ENCODE measurements around the gene P4HTM.

P4HTM gene

DNA sequence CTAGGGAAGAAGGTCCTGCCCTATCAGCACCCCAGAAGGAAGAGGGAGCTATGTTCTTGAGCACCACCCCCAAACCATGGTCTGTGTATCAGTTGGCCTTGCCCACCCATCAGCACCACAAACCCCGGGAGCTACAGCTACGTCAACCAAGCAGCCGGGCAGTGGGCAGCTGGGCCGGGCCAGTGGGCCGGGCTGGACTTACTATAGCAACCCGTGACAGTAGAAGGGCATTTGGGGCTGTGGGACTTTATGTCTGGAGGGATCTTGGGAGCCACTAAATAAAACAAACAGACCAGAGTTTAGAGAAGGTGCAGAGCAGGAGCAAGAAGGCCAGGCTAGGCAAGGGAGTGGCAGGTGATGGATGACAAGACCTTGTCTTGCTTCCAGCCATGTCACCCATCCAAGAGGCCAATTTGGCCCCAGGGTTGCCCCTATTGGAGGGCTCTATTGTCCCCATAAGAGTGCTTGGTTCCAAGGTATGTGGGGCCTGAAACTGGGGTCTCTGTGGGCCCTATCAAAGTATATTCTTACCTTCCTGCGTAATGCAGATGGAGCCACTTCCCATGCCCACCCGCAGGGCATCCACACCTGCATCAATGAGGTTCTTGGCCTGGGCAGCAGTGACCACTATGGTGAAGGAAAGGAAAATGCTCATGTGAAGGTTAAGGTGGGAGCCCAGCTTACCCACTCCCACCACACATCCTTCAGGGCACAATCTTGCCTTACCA, 35.9 kb downstream of the P4HTM start:
- no peak for DNase-seq

DNA sequence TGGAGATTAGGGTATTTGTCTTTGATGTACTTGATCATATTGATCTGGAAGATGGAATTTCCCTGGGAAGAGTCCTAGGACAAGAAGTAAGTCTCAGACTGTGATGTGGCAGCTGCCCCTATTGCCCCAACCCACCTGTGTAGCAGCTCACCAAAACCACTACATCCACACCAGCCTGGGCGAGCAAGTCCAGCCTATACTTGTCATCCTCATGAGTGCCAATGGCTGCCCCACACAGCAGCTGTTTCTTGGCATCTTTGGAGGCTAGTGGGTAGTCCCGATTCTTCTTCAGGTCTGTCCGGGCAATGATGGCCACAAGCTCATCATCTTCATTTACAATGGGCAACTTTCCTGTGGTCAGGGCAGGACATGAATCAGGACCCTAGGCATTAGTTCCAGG, 36.5 kb downstream of the P4HTM start:
- no peak for DNase-seq

DNA sequence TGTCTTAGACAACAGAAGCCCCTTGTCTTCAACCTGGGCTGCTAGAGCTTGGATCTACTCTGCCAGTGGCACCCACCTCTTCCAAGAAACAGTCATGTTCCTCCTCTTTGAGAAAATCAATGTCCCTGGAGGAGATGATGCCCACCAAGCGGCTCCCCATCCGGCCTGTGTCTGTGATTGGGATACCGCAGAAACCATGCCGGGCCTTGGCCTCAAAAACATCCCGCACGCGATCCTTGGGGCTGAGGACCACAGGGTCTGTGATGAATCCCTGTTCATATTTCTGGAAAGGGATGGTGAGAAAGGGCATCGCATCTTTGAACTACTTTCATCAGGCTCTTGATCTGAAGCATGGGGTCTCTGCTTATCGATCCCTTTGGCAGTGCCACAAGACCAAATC, 37.6 kb downstream of the P4HTM start:
- DNase-seq: no peak

DNA sequence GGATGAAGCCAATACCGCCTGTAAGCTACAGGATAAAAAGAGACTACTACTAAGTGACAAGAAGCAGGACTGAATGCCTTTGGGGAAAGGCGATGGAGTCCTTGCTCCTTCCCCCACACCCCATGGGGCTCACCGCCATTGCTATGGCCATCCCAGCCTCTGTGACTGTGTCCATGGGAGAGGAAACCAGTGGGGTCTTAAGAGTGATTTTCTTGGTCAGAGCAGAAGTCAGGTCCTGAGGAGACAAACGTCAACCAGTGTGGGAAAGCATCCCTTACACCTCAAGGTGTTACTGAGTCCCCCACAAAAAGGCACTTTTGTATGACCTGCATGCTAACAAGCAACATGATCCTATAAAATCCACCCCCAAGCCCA, 38.2 kb downstream of the P4HTM start:
- DNase-seq: no peak

DNA sequence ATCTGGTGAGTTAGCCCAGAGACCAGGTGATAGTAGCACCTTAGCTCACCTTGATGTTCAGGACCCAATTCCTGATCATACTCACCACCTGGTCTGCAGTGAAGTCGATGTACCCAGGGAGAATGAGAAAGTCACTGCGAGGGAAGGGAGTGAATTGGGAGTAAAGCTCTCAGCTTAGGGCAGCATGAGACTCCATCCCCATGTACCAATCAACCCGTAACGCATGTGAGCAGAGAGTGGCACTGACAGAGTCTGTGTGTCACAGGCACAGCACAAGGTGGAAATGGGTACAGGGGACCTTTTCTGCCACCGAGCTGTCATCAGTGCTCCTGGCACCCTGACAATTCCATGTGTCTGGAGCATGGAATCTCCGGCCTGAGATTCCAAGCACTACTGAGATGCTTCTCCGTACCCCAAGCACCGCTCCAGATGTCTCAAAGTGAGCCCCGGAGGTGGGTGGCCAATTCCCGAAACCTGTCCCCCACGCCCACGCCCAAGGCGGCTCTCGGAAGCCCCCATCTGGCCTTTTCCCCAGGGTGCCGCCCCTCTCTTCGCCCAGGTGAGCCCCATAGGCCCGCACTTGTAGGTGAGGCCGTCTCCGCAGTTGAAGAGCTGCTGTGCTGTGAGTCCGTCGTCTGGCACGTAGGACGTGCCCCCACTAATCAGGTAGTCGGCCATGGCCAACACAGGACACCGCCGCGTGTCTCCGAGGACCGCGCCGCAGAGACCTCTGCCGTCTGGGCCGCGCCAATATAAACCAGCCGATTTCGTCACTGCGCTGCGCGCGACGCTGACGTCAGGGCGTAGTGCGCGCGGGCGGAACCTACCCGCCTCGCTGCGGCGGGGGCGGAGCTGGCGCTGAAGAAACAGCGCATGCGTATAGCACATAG, 38.9 kb downstream of the P4HTM start, which contains the start of gene IMPDH2:
Gene IMPDH2, minus strand, starts transcription at position 726 of the 890 bp plus-strand sequence. Its CDS starts 48 bp downstream, at position 678.
- peak; percentile 96 for DNase-seq

DNA sequence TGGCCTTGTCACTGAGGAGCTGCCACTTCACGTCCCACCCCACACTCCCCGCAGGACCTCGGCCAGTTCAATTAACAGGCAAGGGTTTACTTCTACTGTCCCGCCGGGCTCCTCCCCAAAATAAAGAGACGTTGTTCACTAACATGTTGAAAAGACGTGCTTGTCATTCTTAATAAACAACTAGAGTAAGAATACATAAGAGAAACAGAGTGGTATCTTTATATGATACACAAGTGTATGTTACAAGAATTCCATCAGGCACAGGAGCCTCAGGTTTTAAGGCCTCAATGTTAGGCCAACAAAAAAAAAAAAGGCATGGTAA, 39.5 kb downstream of the P4HTM start:
- no peak for DNase-seq

DNA sequence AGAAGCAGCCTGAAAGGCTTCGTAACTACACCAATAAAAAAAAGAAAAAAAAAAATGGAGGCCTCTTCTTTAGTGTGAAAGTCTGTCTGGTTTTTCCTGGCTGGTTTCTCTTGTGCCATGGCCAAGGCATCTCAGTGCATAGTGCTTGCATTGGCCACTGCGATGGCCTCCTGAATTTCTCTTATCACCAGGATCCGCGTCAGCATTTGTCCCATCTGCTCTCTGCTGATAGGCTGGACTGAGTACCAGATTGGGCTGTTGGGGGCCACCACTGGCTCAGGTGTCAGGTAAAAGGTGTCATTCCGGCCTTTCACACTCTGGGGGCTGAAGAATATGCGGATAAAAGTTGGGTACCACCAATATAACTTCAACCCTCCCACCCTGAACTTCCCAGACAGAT, 40.3 kb downstream of the P4HTM start:
- DNase-seq: no peak

DNA sequence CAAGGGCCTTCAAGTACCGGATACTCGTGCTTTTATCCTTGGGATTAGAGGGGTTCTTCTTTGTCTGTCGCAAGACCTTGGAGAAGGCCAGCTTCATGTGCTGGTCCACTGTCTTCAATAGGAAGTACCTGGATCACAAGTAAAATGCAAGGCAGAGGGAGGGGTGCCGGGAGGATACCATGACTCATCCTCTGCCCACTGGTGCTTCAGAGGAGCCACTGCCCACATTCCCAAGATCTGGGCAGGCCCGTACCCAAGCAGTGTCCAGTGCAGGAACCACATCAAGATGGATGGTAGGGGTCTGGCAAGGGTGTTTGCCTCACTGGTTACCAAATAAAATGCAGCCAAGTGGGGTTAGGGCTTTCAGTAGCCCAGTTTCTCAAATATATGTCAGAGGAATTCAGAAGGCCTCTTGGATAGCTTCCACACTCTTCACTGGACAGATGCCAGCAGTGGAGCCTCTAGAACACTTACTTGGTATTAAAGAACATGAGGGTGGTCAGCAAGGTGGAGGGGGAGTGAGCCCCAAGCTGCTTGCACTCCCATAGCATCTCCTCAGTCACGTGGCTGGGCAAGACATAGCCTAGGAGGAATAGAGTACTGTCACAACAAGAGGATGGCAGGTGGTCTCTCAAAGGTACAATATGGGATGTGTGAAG, 42.7 kb downstream of the P4HTM start:
- DNase-seq: no peak

DNA sequence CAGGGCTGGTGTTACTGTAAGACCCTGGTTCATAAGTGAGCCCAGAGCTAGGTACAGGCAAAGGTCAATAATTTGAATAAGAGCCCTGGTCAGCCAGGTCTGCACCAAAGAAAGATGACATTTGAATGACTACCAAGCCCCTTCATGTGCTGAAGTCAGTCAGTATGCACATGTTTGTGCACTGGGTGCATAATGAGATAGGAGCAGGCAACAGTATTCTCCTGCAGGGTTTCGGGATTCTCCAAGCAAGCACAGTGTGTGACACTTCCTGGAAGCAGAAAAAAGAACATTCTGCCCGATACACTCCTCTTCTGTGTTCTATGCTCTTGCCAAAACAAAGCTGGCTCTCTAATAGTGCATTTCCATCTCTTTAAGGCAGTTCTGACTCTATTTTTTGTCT, 44.6 kb downstream of the P4HTM start:
- no peak for DNase-seq

DNA sequence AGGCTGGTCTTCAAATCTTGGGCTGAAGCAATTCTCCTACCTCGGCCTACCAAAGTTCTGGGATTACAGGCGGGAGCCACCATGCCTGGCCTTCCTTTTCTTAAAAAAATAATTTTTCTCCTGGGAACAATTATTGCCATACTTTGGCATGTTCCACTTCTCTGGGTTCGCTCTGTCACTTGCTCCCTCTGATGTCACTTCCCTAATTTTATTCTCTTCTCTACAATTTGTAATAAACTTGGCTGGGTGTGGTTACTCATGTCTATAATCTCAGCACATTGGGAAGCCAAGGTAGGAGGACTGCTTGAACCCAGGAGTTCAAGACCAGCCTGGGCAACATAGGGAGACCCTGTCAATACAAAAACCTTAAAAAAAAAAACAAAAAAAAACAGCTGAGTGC, 45.2 kb downstream of the P4HTM start:
- DNase-seq: no peak

DNA sequence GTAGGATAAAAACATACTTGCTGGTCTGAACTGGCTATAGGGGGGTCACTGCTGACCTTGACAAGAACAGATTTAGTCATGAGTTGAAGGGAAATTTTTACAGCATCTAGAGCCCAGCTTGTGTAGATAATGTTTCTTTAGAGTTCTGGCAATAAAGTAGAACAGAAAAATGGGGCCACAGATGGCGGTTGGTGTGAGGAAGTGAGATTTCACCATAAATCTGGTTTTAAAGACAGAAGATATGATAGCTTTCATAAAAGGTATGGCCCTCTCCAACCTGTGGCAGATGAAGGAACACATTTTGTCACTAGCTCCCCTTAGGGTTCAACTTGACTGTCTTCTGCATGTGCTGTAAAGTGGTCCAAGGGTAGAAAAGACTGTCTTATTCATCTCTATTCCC, 63.5 kb downstream of the P4HTM start:
- no peak for DNase-seq

DNA sequence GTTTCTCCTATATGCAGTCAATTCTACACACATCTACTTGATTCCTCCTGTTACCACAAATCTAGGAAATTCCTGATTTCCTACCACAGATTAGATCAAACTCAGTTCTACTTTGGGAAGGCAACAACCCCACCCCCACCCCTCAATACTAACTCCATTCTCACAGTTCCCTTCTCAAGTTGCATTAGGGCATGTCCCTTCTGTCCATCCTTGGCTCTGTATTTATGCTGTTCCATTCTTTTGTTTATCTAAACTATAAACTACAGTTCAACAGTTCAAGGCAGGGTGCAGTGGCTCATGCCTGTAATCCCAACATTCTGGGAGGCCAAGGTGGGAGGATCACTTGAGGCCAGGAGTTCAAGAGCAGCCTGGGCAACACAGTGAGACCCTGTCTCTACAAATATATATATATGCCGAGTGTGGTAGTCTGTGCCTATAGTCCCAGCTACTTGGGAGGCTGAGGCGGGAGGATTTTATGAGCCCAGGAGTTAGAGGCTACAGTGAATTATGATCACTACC, 64.4 kb downstream of the P4HTM start:
- DNase-seq: no peak
